ENCODE data around the gene PRELID1.

The PRELID1 gene

DNA sequence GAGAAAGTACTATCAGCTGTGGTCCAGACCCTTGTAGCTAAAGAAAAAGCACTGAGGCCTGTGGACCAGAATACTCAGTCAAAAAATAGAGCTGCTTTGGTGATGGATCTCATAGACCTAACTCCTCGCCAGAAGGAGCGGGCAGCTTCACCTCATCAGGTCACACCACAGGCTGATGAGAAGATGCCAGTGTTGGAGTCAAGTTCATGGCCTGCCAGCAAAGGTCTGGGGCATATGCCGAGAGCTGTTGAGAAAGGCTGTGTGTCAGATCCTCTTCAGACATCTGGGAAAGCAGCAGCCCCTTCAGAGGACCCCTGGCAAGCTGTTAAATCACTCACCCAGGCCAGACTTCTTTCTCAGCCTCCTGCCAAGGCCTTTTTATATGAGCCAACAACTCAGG lies 9.0 kb upstream of the PRELID1 start:
- Mint-ChIP-seq H3K4me1 (peaks cover 9% of the 10 kb centered on the region), H3K27ac (no peak overlapping the region), H3K36me3 (ENCODE audit: low read depth) (peaks cover 62% of the 10 kb centered on the region), H3K9me3 (no peaks in the 10 kb centered on the region), H3K27me3 (ENCODE audit: low read depth) (no peaks in the 10 kb centered on the region), H3K4me3 (no peak overlapping the region)
- TF ChIP-seq, protein P1, sequence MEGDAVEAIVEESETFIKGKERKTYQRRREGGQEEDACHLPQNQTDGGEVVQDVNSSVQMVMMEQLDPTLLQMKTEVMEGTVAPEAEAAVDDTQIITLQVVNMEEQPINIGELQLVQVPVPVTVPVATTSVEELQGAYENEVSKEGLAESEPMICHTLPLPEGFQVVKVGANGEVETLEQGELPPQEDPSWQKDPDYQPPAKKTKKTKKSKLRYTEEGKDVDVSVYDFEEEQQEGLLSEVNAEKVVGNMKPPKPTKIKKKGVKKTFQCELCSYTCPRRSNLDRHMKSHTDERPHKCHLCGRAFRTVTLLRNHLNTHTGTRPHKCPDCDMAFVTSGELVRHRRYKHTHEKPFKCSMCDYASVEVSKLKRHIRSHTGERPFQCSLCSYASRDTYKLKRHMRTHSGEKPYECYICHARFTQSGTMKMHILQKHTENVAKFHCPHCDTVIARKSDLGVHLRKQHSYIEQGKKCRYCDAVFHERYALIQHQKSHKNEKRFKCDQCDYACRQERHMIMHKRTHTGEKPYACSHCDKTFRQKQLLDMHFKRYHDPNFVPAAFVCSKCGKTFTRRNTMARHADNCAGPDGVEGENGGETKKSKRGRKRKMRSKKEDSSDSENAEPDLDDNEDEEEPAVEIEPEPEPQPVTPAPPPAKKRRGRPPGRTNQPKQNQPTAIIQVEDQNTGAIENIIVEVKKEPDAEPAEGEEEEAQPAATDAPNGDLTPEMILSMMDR (IDR thresholded peaks at IDR 0.05; ENCODE audit: unreplicated experiment in 3 of 3), result no peak

DNA sequence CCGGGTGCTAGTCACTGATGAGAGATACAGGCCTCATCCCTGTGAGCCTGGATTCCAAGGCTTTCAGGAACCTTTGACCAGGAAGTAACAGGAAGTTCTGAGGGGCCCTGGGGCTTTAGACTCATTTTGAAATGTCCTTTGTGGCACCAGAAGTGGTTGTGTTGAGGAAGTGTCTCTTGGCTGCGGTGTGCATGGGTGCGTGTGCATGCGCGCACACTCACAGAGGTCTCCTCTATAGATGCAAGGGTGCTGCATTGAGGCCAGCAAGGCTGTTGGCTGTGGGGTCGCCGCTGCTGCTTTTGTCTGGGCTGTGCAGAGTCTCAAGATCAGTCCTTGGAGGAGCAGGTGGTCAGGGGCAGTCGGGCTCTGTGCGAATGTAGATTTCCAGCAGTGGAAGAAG lies 7.7 kb upstream of the PRELID1 start:
- no peak overlapping the region for H3K27ac Mint-ChIP-seq
- peaks cover 22% of the 10 kb centered on the region for H3K4me1 Mint-ChIP-seq
- no peaks in the 10 kb centered on the region for H3K27me3 Mint-ChIP-seq (ENCODE audit: low read depth)
- TF ChIP-seq, protein P1 (IDR thresholded peaks at IDR 0.05; ENCODE audit: unreplicated experiment in 3 of 3), result no peak
- H3K36me3 Mint-ChIP-seq (ENCODE audit: low read depth), result peaks cover 58% of the 10 kb centered on the region
- no peaks in the 10 kb centered on the region for H3K9me3 Mint-ChIP-seq
- H3K4me3 Mint-ChIP-seq, result no peak overlapping the region

DNA sequence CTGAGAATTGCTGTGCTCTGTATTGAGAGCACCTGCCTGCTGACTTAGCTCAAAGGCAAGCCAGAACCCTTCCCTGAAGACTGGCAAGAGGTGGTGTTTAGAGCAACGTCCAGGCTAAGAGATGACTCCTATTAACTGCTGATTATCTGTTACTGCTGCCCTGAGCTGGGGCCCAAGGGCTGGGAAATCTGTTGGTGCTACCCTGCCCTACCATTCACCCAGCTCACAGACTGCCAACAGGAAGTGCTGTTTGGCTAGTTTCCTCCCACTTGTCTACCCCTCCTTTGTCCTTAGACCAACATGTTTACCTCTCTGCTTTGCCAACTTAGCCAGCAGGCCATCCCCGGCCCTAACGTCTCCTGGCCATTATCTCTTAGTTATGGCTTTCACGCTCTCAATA lies 7.0 kb upstream of the PRELID1 start:
- peaks cover 58% of the 10 kb centered on the region for H3K36me3 Mint-ChIP-seq (ENCODE audit: low read depth)
- no peaks in the 10 kb centered on the region for H3K27me3 Mint-ChIP-seq (ENCODE audit: low read depth)
- peak overlapping the region in 2 of 3 experiments; percentile 8 to 29 for H3K27ac Mint-ChIP-seq
- TF ChIP-seq, protein P1 (IDR thresholded peaks at IDR 0.05; ENCODE audit: unreplicated experiment in 3 of 3), result no peak
- H3K4me3 Mint-ChIP-seq, result no peak overlapping the region
- H3K9me3 Mint-ChIP-seq, result no peaks in the 10 kb centered on the region
- H3K4me1 Mint-ChIP-seq, result peaks cover 24% of the 10 kb centered on the region

DNA sequence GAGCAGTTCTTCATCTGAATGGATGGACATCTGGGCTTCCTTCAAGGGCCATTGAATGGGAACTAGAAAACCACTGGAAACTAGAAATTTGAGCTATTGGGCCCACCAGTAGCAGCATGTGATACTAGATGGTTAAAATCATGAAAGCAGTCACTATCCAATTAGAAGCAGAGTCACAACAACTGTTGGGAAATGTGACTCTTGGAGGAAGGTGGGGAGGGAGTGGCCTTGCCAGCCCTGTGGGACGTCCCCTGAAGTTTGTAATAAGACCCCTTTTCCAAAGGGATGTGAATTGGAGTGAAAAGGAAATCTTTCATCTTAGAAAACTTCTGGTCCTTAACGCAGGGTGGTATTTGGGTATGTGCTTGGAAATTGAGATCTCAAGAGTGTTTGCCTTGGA lies 5.7 kb upstream of the PRELID1 start:
- TF ChIP-seq, protein P1 (IDR thresholded peaks at IDR 0.05; ENCODE audit: unreplicated experiment in 3 of 3), result no peak
- Mint-ChIP-seq H3K27me3 (ENCODE audit: low read depth) (no peaks in the 10 kb centered on the region), H3K36me3 (ENCODE audit: low read depth) (peaks cover 47% of the 10 kb centered on the region)

DNA sequence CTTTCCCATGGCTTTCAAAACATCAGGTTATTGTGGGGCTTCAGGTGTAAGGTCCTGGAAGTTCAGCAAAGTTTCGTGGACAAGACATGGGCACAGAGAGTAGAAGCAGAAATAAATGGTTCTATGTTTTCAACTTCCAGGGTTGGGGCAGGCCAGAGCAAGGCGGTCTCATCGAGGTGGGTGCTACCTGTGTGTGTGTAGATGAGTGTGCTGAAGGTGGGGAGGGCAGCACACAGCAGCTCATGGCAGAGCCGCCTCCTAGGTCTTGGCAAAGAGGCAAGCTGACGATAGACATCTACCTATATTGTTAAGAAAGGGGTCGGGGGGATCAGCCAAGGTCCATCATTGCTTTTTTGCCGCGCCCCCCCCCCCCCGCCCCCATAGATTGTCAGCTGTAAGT lies 3.9 kb upstream of the PRELID1 start:
- no peaks in the 10 kb centered on the region for H3K9me3 Mint-ChIP-seq
- H3K27ac Mint-ChIP-seq, result peak overlapping the region; percentile 28 to 91 (median 82)
- H3K36me3 Mint-ChIP-seq (ENCODE audit: low read depth), result peaks cover 39% of the 10 kb centered on the region
- peaks cover 40% of the 10 kb centered on the region for H3K4me1 Mint-ChIP-seq
- H3K27me3 Mint-ChIP-seq (ENCODE audit: low read depth), result no peaks in the 10 kb centered on the region
- peak overlapping the region in 2 of 3 experiments; percentile 37 to 68 for H3K4me3 Mint-ChIP-seq
- TF ChIP-seq, protein P1 (IDR thresholded peaks at IDR 0.05; ENCODE audit: unreplicated experiment in 3 of 3), result no peak

More for the DNA sequence above, 5.7 kb upstream of the PRELID1 start:
- H3K9me3 Mint-ChIP-seq, result no peaks in the 10 kb centered on the region
- H3K27ac Mint-ChIP-seq, result no peak overlapping the region
- H3K4me1 Mint-ChIP-seq, result peaks cover 31% of the 10 kb centered on the region
- H3K4me3 Mint-ChIP-seq, result no peak overlapping the region

DNA sequence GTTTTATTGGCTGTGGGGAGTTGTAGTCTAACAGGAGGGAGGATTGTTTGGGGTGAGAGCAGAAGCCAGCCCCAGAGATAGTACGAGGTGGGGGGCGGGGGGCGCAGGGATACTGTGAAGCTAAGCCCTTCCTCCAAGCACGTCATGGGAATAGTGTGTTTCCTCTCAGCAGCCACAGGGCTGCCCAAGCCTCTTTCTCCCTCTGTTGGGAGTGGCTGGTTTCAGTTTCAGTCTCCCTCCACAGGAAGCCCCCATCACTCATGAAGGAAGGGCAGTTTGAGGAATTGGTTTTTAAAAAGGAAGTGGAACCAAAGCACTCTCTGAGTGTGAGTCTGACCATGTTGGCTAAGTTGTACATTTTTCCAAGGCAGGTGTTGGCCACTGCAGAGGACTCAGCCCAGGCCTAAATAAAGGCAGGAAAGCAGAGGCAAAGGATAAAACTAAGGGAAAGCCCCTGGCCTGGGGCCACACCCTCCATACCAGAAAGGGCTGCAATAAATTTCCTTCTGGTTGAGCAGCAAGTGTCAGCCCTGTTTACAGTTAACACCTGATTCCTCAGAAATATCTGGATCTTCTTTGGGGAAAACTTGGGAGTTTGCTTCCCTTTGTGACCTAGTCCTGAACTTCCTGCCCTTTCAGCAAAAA lies 3.2 kb upstream of the PRELID1 start:
- peaks cover 44% of the 10 kb centered on the region for H3K4me1 Mint-ChIP-seq
- peak overlapping the region; percentile 67 to 86 (median 80) for H3K4me3 Mint-ChIP-seq
- no peaks in the 10 kb centered on the region for H3K9me3 Mint-ChIP-seq
- TF ChIP-seq, protein P1 (IDR thresholded peaks at IDR 0.05; ENCODE audit: unreplicated experiment in 3 of 3), result no peak
- H3K36me3 Mint-ChIP-seq (ENCODE audit: low read depth), result peaks cover 39% of the 10 kb centered on the region
- no peaks in the 10 kb centered on the region for H3K27me3 Mint-ChIP-seq (ENCODE audit: low read depth)
- peak overlapping the region; percentile 82 to 95 (median 91) for H3K27ac Mint-ChIP-seq
